Endothelial cell (in vitro differentiated cells): ENCODE results near the gene PACS2. TPM values are rescaled to one million over a fixed set of nuclear protein-coding genes. Genes with fewer than 3 reads are reported as not detected.

Source experiments
- DNase-seq: peaks from one replicate; pipeline ENCODE4 v3.0.0; 2021; ENCODE audit warnings: low spot score
- H3K27ac Mint-ChIP-seq: one replicate; pipeline ENCODE4 v1.8.0; 2021; ENCODE audit warnings: mixed read lengths, inconsistent platforms; ENCODE audit not compliant: unreplicated experiment
- H3K27me3 Mint-ChIP-seq: one replicate; pipeline ENCODE4 v1.8.0; 2021; ENCODE audit warnings: mild to moderate bottlenecking, moderate library complexity, mixed read lengths, inconsistent platforms; ENCODE audit not compliant: unreplicated experiment
- H3K36me3 Mint-ChIP-seq: one replicate; pipeline ENCODE4 v1.8.0; 2021; ENCODE audit warnings: mild to moderate bottlenecking, low read depth, mixed read lengths, inconsistent platforms; ENCODE audit not compliant: unreplicated experiment
- H3K4me1 Mint-ChIP-seq: one replicate; pipeline ENCODE4 v1.8.0; 2021; ENCODE audit warnings: mild to moderate bottlenecking, mixed read lengths, inconsistent platforms; ENCODE audit not compliant: unreplicated experiment
- H3K4me3 Mint-ChIP-seq: one replicate; pipeline ENCODE4 v1.8.0; 2021; ENCODE audit warnings: mild to moderate bottlenecking, mixed read lengths, inconsistent platforms; ENCODE audit not compliant: unreplicated experiment
- H3K9me3 Mint-ChIP-seq: one replicate; pipeline ENCODE4 v1.8.0; 2021; ENCODE audit warnings: mixed read lengths, inconsistent platforms; ENCODE audit not compliant: unreplicated experiment
- total RNA-seq: library from RNA; stranded (reverse); fragmentation: NEBNext Ultra II Directional; extraction: Animal tissue kit (Norgen Biotek cat#: 25700); gene quantifications from one replicate; pipeline ENCODE4 v1.2.1, GENCODE V29; 2021; ENCODE audit not compliant: unreplicated experiment
- TF ChIP-seq, protein P1 (sequence below): fragments of 200-600 bp; sonication (generic); IDR thresholded peaks from one replicate; pipeline ENCODE4 v1.5.0; 2021; ENCODE audit warnings: antibody characterized with exemption; ENCODE audit not compliant: unreplicated experiment

Gene PACS2
- total RNA-seq, 1 donor from 2014 or later: 113 TPM

DNA sequence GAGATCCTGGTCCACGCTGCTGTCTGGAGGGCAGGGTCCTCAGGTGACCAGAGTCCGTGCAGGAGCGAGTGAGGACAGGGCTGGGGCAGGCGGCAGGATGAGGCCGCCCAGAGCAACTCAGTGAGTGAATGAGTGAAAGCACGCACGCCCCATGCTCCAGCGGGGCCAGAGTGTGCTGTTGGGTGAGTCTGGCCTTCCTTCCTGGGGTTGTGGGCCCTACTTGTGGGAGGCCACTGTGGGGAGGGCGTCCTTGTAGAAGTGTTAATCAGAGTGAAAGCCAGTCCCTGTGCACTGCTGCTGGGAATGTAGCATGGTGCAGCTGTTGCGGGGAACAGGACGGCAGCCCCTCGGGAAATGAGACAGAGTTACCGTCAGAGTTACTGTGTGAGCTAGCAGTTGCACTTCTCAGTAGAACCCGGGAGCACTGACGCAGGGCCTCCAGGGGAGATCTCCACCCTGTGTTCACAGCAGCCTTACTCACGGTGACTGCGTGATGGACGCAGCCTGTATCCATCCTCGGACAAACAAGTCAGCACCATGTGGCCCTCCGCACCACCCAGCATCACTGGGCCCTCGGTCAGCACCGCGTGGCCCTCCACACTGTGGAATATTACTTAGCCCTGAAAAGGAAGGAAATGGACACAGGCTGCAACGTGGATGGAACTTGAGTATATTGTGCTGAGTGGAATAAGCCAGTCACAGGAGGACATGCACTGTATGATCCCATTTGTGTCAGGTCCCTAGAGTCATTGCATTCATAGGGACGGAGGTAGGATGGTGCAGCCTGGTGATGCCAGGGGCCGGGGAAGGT, 22.1 kb downstream of the PACS2 start:
- Mint-ChIP-seq H3K36me3 (peaks cover 4% of the 10 kb centered on the region), H3K4me1 (peaks cover 22% of the 10 kb centered on the region), H3K4me3 (no peak overlapping the region), H3K27ac (peak overlapping the region; percentile 30), H3K27me3 (peaks cover 13% of the 10 kb centered on the region), H3K9me3 (no peaks in the 10 kb centered on the region)
- TF ChIP-seq, protein P1, sequence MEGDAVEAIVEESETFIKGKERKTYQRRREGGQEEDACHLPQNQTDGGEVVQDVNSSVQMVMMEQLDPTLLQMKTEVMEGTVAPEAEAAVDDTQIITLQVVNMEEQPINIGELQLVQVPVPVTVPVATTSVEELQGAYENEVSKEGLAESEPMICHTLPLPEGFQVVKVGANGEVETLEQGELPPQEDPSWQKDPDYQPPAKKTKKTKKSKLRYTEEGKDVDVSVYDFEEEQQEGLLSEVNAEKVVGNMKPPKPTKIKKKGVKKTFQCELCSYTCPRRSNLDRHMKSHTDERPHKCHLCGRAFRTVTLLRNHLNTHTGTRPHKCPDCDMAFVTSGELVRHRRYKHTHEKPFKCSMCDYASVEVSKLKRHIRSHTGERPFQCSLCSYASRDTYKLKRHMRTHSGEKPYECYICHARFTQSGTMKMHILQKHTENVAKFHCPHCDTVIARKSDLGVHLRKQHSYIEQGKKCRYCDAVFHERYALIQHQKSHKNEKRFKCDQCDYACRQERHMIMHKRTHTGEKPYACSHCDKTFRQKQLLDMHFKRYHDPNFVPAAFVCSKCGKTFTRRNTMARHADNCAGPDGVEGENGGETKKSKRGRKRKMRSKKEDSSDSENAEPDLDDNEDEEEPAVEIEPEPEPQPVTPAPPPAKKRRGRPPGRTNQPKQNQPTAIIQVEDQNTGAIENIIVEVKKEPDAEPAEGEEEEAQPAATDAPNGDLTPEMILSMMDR: no peak
- DNase-seq: no peak

DNA sequence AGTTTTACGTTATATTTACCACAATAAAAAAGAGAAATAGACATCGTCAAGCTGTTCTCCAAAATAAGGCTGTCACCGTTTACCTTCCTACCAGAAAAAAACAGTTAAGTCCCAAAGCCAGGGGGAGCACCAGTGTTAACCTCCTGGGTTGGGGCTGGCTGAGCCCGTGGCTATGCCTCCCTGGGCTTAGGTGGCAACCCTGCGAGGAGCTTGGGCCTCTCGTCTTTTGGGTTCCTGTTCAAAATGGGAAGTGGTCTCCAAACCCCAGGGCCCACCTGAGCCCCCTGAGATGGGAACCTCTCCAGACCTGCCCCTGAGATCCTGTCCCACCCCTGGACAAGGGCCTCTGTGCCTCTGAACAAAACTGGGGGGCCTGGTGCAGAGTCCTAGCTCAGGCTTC, 22.9 kb downstream of the PACS2 start:
- Mint-ChIP-seq H3K9me3 (no peaks in the 10 kb centered on the region), H3K27me3 (peaks cover 13% of the 10 kb centered on the region), H3K4me1 (peaks cover 20% of the 10 kb centered on the region), H3K36me3 (no peaks in the 10 kb centered on the region), H3K27ac (no peak overlapping the region), H3K4me3 (peak overlapping the region; percentile 42)
- TF ChIP-seq, protein P1: no peak
- DNase-seq: no peak

DNA sequence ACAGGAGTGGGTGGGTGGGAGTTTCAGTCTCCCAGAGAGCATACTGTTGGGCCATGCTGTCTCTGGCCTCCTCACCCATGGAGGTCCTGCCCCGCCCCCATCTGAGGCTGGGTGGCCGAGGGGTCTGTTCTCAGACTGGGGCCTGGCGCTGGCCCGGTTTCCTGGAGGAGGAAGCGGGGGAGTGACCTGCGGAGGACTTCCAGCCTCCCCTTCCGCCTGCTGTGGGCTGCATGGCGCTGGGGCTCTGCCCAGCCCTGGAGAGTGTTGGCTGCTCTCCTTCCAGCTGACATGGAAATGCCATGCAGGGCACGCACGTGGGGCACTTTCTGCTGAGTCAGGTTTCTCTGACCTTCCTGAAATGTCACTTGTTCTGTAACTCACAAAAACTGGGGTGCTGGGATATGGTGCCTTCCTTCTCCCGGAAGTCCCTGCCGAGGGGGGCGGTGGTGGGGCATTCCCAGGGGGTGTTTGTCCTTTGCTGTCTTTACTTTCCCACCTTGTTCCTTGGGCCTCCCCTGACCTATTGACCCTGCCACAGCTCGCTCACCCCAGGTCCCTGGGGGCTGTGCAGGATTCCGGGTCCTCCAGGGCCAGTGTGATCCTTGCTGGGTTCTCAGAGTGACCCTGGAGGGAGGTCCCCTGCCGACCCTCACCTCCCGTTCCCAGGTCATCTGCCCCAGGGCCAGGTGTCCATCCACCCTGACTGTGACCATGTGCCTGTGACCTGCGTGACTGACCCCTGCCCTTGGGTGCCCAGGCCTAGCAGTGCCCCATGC, 23.6 kb downstream of the PACS2 start:
- peaks cover 13% of the 10 kb centered on the region for H3K27me3 Mint-ChIP-seq
- TF ChIP-seq, protein P1: no peak
- no peaks in the 10 kb centered on the region for H3K36me3 Mint-ChIP-seq
- no peak overlapping the region for H3K4me3 Mint-ChIP-seq
- H3K9me3 Mint-ChIP-seq: no peaks in the 10 kb centered on the region
- DNase-seq: no peak
- H3K4me1 Mint-ChIP-seq: peaks cover 20% of the 10 kb centered on the region
- H3K27ac Mint-ChIP-seq: no peak overlapping the region

DNA sequence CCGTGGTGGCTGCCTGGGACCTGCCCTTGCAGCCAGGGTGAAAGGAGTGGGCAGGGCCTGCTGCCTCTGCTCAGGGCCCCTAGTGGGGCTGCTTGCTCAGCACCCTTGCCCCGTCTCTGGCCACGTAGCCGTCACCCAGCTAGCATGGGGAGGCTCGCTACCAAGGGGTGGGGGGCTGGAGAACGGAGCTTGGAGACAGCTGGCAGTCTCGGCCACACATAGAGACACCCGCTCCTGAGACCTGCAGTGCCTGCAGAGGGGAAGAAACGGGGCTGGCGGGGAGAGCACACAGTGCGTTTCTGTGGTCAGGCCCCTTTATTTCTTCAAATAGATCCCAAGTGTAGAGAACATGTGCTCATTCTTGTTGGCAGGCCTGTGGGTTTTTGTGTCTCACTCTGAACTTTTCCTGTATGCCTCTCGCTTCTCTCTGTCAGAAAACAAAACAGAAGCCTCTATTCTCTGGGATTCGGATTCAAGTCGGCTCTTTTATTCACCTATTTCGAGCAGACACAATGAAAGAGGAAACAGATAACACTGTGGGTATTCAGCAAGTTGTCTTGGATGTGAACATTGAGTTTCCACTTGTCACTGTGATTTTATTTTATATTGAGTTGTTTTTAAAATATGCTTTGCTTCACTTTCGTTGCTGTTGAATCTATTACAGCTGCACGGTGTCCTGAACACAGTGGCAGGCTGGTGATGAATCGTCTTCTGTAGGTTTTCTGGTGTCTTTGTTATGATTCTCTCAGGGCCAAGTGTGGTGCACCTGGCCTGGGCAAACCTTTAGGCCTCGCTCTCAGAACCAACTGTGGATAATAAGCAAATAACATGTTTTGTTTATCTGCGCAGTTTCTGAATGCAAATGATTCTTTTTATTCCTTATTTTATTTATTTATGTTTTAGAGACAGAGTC, 26.5 kb downstream of the PACS2 start:
- Mint-ChIP-seq H3K27ac (peak overlapping the region; percentile 61), H3K27me3 (peaks cover 13% of the 10 kb centered on the region), H3K9me3 (no peaks in the 10 kb centered on the region), H3K36me3 (peaks cover 5% of the 10 kb centered on the region), H3K4me3 (no peak overlapping the region), H3K4me1 (peaks cover 20% of the 10 kb centered on the region)
- TF ChIP-seq, protein P1: no peak
- no peak for DNase-seq
